GM21576 (cell line): ENCODE results near the gene CRYBG1.
"Not testable (repeated sequence)": the region's sequence is repeated elsewhere in the genome, so short reads cannot be mapped to it uniquely, and the experiment has no call there.

Experiments used
- ATAC-seq: cut with Tn5 transposase; IDR thresholded peaks from one replicate; pipeline ENCODE4 v1.9.1; 2021; ENCODE audit warnings: mild to moderate bottlenecking, moderate library complexity; ENCODE audit not compliant: unreplicated experiment

Gene CRYBG1

DNA sequence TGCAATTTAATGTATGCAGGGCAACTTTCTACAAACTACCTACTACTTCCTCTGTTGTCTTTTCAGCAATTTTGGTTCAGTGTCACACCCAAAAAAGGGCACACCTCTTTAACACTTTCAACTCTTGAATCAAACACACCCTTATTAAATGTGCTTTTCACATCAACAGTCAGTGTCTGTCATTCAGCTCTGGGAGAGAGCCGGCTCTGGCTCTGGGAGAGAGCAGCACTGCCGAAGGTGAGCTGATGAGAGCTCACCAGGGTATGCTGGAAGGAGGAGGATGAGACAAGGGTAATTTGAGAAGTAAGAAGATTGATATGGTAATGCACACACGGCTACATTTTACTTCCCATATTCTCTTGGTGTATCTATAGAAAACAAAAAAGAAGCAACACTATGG is 134.5 kb downstream of the CRYBG1 start:
- ATAC-seq: no peak

DNA sequence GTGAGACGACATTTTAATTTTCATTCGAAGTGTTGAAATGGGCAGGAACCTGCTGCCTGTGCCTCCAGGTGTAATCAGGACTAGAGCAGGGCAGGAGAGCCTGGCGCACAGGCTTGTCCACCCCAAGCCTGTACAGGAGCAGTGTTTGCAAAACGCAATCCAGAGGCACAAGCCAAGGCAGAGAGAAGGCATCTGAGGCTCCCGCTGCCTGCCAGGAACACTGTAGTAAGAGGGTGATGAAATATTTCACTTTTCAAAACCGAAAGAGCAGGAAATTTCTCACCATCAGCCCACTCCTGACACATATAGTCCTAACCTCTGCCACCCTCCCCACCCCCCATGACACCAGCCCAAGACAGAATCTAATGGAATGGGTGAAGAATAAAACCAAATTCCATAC is 136.3 kb downstream of the CRYBG1 start:
- ATAC-seq: no peak

DNA sequence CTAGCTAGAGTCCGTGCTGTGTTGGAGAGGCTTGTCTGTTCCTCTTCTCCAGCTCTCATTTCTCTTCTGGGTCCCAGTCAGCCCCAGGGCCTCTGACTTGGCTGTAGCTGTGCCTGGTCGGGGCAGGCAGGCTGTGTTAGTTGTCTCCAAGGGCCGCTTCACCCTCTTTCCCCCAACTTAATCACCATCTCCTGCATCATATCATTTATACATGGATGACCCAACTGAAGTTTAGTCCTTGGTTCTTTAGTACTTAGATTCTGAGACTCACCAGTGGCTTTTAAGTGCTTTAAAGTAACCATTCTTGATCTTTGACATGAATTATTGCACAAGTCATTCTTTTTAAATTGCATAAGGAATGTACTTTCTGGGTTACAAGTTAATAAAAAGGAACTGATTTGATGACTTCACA is 141.4 kb downstream of the CRYBG1 start:
- ATAC-seq: no peak

DNA sequence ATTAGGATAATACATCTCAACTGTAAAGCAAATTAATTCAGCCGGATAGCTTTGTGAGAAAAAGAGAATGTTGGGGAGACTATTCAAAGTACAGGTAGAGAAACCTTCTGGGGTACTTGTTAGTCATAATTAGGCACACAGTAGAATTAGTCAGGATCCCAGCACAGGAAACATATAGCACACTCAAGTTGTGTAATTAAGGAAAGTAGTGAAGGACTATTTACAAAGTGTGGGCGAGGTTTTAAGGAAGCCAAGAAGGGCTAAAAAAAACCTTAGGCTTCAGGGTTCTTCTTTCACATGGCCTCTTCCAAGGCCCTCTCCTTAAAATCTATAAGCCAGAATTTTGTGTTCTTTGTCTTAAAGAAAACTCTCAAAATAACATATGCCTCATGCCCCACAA is 142.0 kb downstream of the CRYBG1 start:
- no peak for ATAC-seq

DNA sequence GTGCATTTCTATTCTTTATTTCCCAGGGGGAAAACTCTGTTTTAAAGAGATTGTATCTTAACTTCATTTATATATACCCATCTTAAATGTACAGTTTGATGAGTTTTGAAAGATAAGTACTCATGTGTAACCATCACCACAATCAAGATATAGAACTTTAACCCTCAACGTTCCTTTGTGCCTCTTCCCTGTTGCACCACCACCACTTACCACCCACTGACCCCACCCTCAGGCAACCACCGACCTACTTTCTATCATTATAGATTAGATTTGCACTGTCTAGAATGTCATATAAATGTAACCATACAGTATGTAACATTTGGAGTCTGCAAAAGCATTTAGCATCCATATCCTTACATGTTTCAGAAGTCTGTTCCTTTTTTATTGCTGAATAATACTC is 147.8 kb downstream of the CRYBG1 start:
- no peak for ATAC-seq

DNA sequence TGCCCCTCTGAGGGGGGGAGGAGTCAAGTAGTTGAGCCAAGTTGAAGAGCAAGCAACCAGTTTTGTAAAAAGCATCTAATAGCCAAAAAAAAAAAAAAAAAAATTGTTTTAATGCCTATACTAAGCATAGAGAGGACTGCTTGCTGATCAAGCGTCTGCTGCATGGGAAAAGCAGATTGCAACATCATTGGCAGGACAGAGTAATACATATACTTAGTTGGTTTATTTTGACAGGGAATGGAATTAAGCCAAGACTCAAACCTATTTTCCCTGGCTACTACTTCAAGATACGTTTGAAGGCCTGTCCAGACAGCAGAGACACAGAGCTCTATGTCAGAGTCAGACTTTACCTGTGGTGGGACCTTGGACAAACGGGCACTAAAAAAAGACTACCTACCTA is 148.3 kb downstream of the CRYBG1 start:
- ATAC-seq: no peak

DNA sequence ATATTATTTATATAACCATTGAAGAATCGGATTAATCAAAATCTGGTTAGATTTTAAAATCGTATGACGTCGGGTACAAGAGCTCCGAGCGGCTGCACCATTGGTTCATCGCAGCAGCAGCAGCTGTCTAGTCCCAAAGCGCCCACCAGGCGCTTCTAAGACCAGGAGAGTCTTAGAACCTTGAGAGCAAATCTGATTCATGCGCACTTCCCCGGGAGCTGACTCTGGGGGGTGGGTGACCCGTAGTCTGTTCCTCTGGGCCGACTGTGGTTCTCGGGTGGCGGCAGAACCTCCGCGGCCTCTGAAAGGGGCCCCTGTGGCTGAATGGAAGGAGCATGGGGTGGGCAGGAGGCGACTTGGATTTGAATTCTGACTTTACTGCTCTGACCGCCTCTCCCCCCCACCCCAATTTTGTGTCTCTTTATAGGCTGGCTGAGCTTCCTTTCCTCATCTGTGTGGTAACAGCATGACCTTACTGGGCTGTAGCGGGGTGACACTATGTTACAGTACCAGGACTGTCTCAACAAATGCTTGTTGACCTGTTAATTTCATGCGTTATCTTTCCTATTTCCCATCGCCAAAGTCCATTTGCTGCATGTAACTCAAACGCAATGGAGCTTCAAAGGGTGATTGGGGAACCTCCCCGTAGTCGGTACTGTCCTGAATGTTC is 149.0 kb downstream of the CRYBG1 start:
- no peak for ATAC-seq

DNA sequence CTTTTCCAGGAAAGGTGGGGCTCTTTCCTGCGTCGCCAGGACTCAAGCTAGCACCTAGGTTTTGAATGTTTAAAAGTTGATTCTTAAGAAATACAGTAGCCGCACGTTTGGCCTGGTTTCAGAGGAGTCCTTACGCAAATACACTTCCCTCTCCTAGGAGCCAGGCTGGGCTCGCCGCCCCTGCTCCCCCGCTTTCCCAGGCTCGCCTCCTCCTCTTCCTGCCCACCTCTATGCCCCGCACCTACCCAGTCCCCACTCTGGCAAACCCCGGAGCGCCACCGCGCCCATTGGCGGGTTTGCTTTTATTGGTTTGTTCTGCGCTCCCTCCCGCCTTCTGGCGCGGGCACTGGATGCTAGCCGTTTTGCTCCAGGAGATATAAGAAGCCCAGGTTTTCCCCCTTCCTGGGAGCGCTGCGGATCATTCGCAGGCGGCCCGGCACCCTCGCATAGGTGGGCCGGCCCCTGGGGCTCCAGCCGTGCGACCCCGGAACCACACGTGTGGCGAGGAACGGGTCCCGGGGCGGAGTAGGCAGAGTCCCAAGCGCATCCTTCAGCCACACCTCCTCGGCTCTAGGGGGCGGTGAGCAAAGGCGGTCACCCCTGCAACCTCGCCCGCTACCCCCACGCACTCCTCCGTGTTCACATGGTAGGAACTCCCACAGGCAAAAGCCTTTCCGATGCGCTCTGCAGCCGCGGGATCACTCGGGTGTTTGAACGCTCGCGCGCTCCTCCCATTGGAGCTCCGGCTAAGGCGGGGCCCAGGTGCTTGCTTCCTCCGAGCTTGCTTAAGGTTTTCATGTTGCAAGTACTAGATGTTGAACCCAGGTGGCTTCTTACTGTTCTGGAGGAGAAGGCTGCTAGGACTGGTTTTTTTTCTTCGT is 149.8 kb downstream of the CRYBG1 start:
- ATAC-seq: peak; percentile 37

DNA sequence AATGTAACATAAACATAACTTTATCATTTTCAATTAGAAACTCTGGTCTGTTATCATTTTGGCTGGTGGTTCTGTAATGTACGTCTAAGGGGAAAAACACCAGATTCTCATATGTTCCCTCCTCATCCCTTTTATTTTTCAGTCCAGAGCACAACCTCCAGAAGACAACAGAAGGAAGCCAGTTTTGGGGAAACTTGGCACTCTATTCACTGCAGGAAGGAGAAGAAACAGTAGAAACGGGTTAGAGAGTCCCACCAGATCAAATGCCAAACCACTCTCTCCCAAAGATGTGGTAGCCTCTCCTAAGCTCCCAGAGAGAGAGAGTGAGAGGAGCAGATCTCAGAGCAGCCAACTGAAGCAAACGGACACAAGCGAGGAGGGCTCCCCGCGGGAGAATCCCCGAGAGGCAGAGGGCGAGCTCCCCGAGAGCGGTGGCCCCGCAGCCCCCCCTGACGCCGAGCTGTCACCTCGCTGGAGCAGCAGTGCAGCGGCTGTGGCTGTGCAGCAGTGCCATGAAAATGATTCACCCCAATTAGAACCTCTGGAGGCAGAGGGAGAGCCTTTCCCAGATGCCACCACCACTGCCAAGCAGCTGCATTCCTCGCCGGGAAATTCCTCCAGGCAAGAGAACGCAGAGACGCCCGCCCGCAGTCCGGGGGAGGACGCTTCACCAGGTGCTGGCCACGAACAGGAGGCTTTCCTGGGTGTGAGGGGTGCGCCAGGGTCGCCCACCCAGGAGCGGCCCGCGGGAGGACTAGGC is 151.0 kb downstream of the CRYBG1 start:
- no peak for ATAC-seq

DNA sequence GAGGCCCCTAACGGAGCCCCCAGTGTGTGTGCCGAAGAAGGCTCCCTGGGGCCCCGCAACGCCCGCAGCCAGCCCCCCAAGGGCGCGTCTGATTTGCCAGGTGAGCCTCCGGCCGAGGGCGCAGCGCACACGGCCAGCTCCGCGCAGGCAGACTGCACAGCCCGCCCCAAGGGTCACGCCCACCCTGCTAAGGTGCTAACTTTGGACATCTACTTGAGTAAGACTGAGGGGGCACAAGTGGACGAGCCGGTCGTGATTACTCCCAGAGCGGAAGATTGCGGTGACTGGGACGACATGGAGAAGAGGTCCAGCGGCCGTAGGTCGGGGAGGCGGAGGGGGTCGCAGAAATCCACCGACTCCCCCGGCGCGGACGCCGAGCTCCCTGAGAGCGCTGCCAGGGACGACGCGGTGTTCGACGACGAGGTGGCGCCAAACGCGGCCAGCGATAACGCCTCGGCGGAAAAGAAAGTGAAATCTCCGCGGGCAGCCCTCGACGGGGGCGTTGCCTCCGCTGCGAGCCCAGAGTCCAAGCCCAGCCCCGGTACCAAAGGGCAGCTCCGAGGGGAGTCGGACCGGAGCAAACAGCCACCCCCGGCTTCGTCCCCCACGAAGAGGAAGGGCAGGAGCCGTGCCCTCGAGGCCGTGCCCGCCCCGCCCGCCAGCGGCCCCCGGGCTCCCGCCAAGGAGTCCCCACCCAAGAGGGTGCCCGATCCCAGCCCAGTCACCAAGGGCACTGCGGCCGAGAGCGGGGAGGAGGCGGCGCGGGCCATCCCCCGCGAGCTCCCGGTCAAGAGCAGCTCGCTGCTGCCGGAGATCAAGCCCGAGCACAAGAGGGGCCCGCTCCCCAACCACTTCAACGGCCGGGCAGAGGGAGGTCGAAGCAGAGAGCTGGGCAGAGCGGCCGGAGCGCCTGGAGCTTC is 151.8 kb downstream of the CRYBG1 start:
- ATAC-seq: peak; percentile 60

DNA sequence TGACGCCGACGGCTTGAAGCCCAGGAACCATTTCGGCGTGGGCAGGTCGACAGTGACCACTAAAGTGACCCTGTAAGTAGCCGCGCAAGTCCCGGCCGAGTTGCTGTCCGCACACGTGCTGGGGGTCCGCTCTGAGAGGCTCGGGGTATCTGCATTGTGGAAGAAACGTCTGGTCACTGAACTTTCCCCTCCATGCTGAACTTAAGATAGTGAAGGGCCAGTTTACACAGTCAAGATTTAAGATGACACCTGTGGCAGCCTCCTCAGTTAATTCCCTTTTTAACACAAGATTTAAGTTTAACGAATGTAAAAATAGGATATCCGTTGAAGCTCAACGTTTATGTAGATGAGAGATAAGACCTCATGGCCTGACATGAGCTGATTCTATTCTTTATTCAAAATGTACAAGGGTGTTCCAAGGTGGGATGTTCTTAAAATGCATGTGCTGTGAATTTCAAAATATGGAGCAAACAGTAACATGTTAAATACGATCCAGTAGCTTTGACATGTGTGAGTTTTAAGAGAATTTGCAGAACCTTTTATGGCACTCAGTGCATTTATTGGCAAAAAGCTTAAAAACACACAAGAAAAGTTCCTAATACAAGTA is 152.6 kb downstream of the CRYBG1 start:
- no peak for ATAC-seq

DNA sequence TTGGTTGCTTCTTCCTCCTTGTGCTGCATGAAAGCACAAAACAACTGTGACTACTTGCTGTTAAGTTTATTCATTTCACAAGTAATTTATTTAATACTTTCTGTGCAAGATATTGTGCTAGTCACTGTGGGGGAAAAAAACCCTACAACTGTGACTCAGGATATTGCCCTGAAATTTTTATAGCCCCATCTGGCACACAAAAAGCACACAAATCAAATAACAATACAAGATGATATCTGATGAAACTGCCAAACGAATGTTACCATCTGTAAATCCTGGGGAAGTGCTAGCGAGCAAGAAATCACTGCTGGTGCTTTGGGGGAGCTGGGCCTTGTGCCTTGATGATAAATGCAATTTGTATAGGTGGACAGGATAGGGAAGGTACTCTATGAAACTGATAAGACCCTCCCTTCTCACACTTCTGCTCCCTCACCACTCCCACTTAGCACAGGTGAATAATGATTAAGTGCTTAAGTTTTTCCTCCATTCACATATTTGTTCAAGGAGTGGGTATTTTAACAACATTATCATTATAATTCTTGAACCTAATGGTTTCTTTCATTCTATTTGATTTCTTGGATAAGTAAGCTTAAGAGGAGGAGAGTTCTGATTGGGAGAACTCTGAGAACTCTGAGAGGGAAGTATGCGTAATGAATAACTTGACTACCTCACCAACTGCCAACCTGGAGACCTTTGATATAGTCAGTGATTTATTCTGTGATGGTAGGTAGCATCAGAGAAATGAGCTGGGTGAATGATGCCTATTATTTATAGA is 153.5 kb downstream of the CRYBG1 start:
- no peak for ATAC-seq

DNA sequence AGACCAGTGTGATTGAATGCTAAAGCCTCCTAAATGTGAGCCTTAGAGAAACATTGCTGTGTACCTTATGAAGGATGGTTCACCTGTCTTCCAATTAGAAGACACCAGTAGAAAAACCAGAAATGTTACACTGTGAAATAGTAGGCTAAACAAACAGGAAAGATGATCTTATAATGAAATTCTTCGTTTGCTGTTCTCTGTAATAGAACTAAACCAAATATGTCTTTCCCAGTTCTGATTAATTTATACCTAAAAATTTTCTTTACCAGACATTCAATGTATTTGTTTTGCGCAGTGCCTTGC is 154.0 kb downstream of the CRYBG1 start:
- no peak for ATAC-seq

DNA sequence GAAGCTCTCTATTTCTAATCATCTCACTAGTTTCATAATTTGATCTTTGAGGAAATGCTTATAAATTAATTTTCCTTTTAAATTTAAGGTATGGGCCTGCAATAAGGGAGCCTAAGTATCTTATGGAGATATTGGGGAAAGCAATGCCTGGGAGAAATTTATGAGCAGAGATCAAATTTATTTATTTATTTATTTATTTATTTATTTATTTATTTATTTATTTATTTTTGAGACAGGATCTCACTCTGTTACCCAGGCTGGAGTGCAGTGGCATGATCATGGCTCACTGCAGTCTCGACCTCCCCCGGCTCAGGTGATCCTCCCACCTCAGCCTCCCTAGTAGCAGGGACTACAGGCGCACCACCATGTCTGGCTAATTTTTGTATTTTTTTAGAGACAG is 155.1 kb downstream of the CRYBG1 start:
- ATAC-seq: not testable (repeated sequence)

DNA sequence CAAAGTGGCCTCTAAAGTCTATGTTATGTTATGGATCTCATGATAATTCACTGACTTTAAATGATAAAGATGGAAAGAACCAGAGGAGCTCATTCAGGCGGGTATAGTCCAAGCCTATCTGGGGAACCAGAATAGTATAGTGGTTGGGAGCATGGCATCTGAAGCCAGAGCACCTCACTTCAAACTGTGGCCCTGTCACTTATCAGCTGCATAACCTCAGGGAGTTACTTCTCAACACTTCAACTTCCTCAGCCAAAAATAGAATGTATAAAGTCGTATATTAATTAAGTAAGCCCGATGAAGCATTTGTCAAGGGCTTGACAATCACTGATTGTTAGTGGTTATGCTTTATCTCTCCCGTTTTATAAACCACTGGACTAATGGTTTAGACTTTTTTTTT is 156.1 kb downstream of the CRYBG1 start:
- ATAC-seq: no peak

DNA sequence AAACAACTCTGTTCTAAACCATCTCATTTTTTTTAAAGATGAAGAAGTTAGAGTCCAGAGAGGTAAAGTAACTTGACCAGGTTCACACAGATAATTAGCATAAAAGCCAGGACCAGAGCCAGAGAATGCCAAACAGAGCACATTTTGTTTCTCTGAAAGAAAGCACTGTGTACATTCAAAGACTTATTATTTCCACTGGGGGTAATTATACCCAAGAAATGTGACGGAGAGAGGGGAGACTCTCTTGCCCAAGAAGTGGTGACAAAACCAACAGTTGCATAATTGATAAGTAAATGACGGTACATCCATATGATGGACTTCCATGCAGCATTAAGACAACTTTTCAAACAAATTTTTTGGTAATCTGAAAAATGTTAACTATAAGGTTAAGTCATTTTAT is 157.2 kb downstream of the CRYBG1 start:
- ATAC-seq: no peak

DNA sequence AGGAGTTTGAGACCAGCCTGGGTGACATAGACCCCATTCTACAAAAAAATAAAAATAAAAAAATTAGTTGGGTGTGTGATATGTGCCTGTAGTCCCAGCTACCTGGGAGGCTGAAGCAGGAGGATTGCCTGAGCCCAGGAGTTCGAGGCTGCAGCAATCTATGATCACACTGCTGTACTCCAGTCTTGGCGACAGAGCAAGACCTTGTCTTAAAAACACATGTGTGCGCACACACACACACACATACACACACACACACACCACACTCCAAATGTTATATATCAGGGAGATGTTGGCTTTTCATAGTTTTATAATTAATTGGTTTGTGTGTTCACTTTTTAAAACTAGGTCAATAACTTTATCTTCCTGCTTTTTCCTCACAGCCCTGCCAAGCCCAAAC is 158.2 kb downstream of the CRYBG1 start:
- no peak for ATAC-seq

DNA sequence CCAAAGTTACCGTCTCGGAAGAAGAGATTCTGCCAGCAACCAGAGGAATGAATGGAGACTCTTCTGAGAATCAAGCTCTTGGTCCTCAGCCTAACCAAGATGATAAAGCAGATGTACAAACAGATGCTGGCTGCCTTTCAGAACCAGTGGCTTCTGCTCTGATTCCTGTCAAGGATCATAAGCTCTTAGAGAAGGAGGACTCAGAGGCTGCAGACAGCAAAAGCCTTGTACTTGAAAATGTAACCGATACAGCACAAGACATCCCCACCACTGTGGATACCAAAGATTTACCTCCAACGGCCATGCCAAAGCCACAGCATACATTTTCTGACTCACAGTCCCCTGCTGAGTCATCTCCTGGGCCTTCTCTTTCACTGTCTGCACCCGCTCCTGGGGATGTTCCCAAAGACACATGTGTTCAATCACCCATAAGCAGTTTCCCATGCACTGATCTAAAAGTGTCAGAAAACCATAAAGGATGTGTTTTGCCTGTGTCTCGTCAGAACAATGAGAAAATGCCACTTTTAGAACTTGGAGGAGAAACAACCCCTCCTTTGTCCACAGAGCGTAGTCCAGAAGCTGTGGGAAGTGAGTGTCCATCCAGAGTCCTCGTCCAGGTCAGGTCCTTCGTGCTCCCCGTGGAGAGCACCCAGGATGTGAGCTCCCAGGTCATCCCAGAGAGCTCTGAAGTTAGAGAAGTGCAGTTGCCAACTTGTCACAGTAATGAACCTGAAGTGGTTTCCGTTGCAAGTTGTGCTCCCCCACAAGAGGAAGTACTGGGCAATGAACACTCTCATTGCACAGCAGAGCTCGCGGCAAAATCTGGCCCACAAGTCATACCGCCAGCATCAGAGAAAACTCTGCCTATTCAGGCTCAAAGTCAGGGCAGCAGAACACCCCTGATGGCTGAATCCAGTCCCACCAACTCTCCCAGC is 159.2 kb downstream of the CRYBG1 start:
- ATAC-seq: peak; percentile 51
